Cardiac muscle cell (in vitro differentiated cells and primary cell): Measurements from ENCODE around the gene IQCF5. TPM values are rescaled to one million over a fixed set of nuclear protein-coding genes. Genes with fewer than 3 reads are reported as not detected.
"Not testable (repeated sequence)": the region's sequence is repeated elsewhere in the genome, so short reads cannot be mapped to it uniquely, and the experiment has no call there.

ENCODE experiments used
- DNase-seq, 2 donors: peaks; one replicate each; pipeline versions ENCODE4 v3.0.0 to v3.0.0-alpha.2; 2010 to 2017; ENCODE audit warnings: low read depth in 1 of 2, low spot score in 1 of 2
- H3K27ac ChIP-seq: fragments of 200-600 bp; sonication (generic); 2 replicates; pipeline ENCODE4 v1.5.1; 2016
- H3K27me3 ChIP-seq: fragments of 200-600 bp; sonication (generic); 2 replicates; pipeline ENCODE4 v1.6.0; 2016; ENCODE audit warnings: control low read depth
- H3K36me3 ChIP-seq: fragments of 200-600 bp; sonication (generic); 2 replicates; pipeline ENCODE4 v1.5.1; 2016; ENCODE audit warnings: control low read depth
- H3K4me1 ChIP-seq: fragments of 200-600 bp; sonication (generic); 2 replicates; pipeline ENCODE4 v1.8.1; 2017; ENCODE audit warnings: low read depth, mild to moderate bottlenecking, mixed run types
- H3K4me3 ChIP-seq: fragments of 200-600 bp; sonication (generic); 2 replicates; pipeline ENCODE4 v1.5.1; 2016; ENCODE audit warnings: mild to moderate bottlenecking
- H3K9me3 ChIP-seq: fragments of 200-600 bp; sonication (generic); 2 replicates; pipeline ENCODE4 v1.5.1; 2017; ENCODE audit warnings: low read depth, mild to moderate bottlenecking, control low read depth
- CTCF ChIP-seq: IDR thresholded peaks from 2 replicates; pipeline ENCODE4 v1.5.1; 2012; ENCODE audit warnings: low read depth, mild to moderate bottlenecking, low read length
- polyA plus RNA-seq: library from polyadenylated mRNA; unstranded; fragments of >200 nt; fragmentation: Nextera tagmentation; extraction: Ambion mirVana; gene quantifications from 2 replicates; pipeline ENCODE4 v1.2.1, GENCODE V29; 2016
- total RNA-seq: library from RNA; depleted of rRNA; stranded (reverse); fragments of >200 nt; gene quantifications from 2 replicates; pipeline ENCODE4 v1.2.3, GENCODE V29; 2016

IQCF5 gene
- total RNA-seq (not detected in 2 replicates), polyA plus RNA-seq (0.99 TPM in 1 of 2 replicates, not detected in the other)

GRCh38 chr3:51875501-51875900 is at the start of gene IQCF5:
IQCF5 (minus strand) TSS chr3:51875601; CDS start chr3:51875531, 70 bp downstream.
- Histone ChIP-seq H3K4me3 (no peak within 1 kb of the TSS), H3K27me3 (no peaks in the 10 kb centered on the region), H3K4me1 (no peaks in the 10 kb centered on the region), H3K36me3 (no peaks in the 10 kb centered on the region), H3K9me3 (no peaks in the 10 kb centered on the region), H3K27ac (no peak within 1 kb of the TSS)
- no peak for DNase-seq
- TF ChIP-seq CTCF = no peak

- DNase-seq = no peak
- H3K36me3 ChIP-seq = no peaks in the 10 kb centered on the region
- H3K9me3 ChIP-seq = no peaks in the 10 kb centered on the region
- no peak for TF ChIP-seq CTCF
- H3K27me3 ChIP-seq = no peaks in the 10 kb centered on the region
- H3K4me3 ChIP-seq = no peak overlapping the region
- no peaks in the 10 kb centered on the region for H3K4me1 ChIP-seq
- no peak overlapping the region for H3K27ac ChIP-seq
Measured at GRCh38 chr3:51921081-51921578, 45.7 kb upstream of the IQCF5 start.

GRCh38 chr3:51916418-51916817 is 41.0 kb upstream of the IQCF5 start:
- Histone ChIP-seq H3K27me3 (no peaks in the 10 kb centered on the region), H3K4me3 (no peak overlapping the region), H3K27ac (no peak overlapping the region), H3K36me3 (no peaks in the 10 kb centered on the region), H3K9me3 (no peaks in the 10 kb centered on the region), H3K4me1 (no peaks in the 10 kb centered on the region)
- DNase-seq = no peak
- TF ChIP-seq CTCF = no peak

- Histone ChIP-seq H3K9me3 (no peaks in the 10 kb centered on the region), H3K27ac (no peak overlapping the region)
- no peak for DNase-seq
Measured at GRCh38 chr3:51908026-51908425, 32.6 kb upstream of the IQCF5 start.

GRCh38 chr3:51904034-51904823 is 28.8 kb upstream of the IQCF5 start:
- H3K9me3 ChIP-seq = no peaks in the 10 kb centered on the region
- no peaks in the 10 kb centered on the region for H3K27me3 ChIP-seq
- H3K36me3 ChIP-seq = no peaks in the 10 kb centered on the region
- H3K4me1 ChIP-seq = no peaks in the 10 kb centered on the region
- no peak for TF ChIP-seq CTCF
- no peak for DNase-seq
- no peak overlapping the region for H3K4me3 ChIP-seq
- no peak overlapping the region for H3K27ac ChIP-seq

More at GRCh38 chr3:51908026-51908425, 32.6 kb upstream of the IQCF5 start:
- Histone ChIP-seq H3K4me1 (no peaks in the 10 kb centered on the region), H3K36me3 (no peaks in the 10 kb centered on the region), H3K27me3 (no peaks in the 10 kb centered on the region), H3K4me3 (no peak overlapping the region)
- no peak for TF ChIP-seq CTCF

GRCh38 chr3:51902361-51902760 is 27.0 kb upstream of the IQCF5 start:
- H3K4me3 ChIP-seq, H3K36me3 ChIP-seq: not testable (repeated sequence)

GRCh38 chr3:51900043-51900442 is 24.6 kb upstream of the IQCF5 start:
- H3K27me3 ChIP-seq, H3K27ac ChIP-seq, H3K9me3 ChIP-seq, DNase-seq, H3K4me1 ChIP-seq, H3K36me3 ChIP-seq, H3K4me3 ChIP-seq: not testable (repeated sequence)

More at GRCh38 chr3:51902361-51902760, 27.0 kb upstream of the IQCF5 start:
- not testable (repeated sequence) for DNase-seq, H3K27me3 ChIP-seq, H3K4me1 ChIP-seq, H3K9me3 ChIP-seq, H3K27ac ChIP-seq
